Measurements from ENCODE around the gene GDF2. TPM values are rescaled to one million over a fixed set of nuclear protein-coding genes. Genes with fewer than 3 reads are reported as not detected.

The GDF2 gene
- total and polyA plus RNA-seq, 2 experiments from 2014 or later, result 0.39 TPM; not detected in 1

DNA sequence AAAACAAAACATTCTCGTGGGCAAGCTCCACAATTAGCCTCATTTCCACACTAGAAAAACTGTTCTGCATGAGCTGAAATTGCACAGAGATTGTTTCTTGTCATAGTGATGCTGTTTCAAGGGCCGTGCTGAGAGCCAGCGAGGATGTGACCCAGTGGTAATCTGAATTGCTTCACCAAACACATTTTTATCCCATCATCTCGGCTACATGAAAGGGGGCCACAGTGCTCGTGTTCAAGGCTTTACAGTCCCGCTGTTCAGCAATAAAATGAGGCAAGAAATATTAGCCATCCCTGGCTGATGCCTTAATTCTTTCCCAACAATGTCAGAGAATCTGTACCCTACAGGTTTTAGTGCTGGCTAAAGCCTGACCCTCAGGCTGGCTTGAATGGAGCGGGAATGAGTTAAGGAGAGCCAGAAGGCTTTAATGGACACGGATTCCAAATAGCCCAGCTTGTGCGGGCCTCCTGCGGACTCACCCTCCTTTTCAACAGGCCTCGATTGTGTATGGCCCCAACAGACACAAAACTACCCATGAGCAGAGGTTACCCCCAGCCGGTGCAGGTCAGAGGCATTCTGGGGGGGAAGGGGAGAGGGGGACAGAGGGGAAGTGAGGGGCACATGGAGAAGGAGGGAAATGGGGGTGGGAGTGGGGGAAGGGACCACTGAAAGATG, 24.3 kb upstream of the GDF2 start:
- Histone ChIP-seq H3K4me3 (no peak overlapping the region), H3K4me1 (ENCODE audit: insufficient read depth) (peaks cover 8% of the 10 kb centered on the region), H3K9me2 (replicated peaks; ENCODE audit: insufficient read depth) (no peaks in the 10 kb centered on the region), H3K27me3 (peaks cover 70% of the 10 kb centered on the region), H4K20me1 (ENCODE audit: insufficient read depth, poor library complexity, severe bottlenecking) (no peaks in the 10 kb centered on the region), H2AFZ (no peak overlapping the region), H3K79me2 (no peaks in the 10 kb centered on the region), H3K27ac (no peak overlapping the region), H3K36me3 (replicated peaks; ENCODE audit: insufficient read depth, low read depth) (no peaks in the 10 kb centered on the region), H3K9me3 (ENCODE audit: low read depth) (no peaks in the 10 kb centered on the region), H3K4me2 (no peak overlapping the region)
- TF ChIP-seq CTCF (IDR thresholded peaks at IDR 0.05; ENCODE audit: poor library complexity) (no peak), EZH2phosphoT487 (IDR thresholded peaks at IDR 0.05; ENCODE audit: low read depth, severe bottlenecking, unreplicated experiment) (no peak), EZH2 (IDR thresholded peaks at IDR 0.05; ENCODE audit: borderline replicate concordance) (no peak)
- 77% methylated on average over 12 of the region's 12 CpGs for WGBS (ENCODE audit: low lambda C conversion rate, missing lambda C conversion rate)
- DNase-seq (ENCODE audit: low spot score), result no peak

DNA sequence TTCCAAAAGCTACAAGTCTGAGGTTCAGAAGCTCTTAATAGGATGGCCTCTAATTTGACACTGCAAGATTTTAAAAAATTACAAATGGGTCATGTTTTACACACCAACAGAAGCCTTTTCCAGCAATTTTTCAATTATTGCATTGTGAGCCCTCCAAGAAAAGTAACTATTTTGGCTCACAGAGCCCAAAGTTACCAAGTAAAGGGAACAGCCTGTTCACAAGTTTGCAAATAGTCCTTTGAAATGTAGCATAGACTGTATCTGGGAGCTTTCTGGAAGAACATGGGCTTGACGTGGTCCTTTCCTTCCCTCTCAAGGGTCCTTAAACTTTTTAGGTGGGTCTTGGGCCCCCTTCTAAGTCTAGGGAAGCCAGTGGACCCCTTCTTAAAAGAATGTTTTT, 23.5 kb upstream of the GDF2 start:
- 95% methylated on average over 1 of the region's 1 CpG for WGBS (ENCODE audit: low lambda C conversion rate, missing lambda C conversion rate)
- H3K79me2 ChIP-seq, result no peaks in the 10 kb centered on the region
- DNase-seq (ENCODE audit: low spot score), result no peak
- no peak overlapping the region for H3K27ac ChIP-seq
- no peaks in the 10 kb centered on the region for H3K9me2 ChIP-seq (replicated peaks; ENCODE audit: insufficient read depth)
- no peaks in the 10 kb centered on the region for H3K36me3 ChIP-seq (replicated peaks; ENCODE audit: insufficient read depth, low read depth)
- H3K9me3 ChIP-seq (ENCODE audit: low read depth), result no peaks in the 10 kb centered on the region
- H3K4me1 ChIP-seq (ENCODE audit: insufficient read depth), result peaks cover 8% of the 10 kb centered on the region
- H3K27me3 ChIP-seq, result peaks cover 75% of the 10 kb centered on the region
- no peak overlapping the region for H2AFZ ChIP-seq
- TF ChIP-seq EZH2 (IDR thresholded peaks at IDR 0.05; ENCODE audit: borderline replicate concordance) (no peak), EZH2phosphoT487 (IDR thresholded peaks at IDR 0.05; ENCODE audit: low read depth, severe bottlenecking, unreplicated experiment) (no peak), CTCF (IDR thresholded peaks at IDR 0.05; ENCODE audit: poor library complexity) (no peak)
- H3K4me3 ChIP-seq, result no peak overlapping the region
- H3K4me2 ChIP-seq, result no peak overlapping the region
- H4K20me1 ChIP-seq (ENCODE audit: insufficient read depth, poor library complexity, severe bottlenecking), result no peaks in the 10 kb centered on the region

DNA sequence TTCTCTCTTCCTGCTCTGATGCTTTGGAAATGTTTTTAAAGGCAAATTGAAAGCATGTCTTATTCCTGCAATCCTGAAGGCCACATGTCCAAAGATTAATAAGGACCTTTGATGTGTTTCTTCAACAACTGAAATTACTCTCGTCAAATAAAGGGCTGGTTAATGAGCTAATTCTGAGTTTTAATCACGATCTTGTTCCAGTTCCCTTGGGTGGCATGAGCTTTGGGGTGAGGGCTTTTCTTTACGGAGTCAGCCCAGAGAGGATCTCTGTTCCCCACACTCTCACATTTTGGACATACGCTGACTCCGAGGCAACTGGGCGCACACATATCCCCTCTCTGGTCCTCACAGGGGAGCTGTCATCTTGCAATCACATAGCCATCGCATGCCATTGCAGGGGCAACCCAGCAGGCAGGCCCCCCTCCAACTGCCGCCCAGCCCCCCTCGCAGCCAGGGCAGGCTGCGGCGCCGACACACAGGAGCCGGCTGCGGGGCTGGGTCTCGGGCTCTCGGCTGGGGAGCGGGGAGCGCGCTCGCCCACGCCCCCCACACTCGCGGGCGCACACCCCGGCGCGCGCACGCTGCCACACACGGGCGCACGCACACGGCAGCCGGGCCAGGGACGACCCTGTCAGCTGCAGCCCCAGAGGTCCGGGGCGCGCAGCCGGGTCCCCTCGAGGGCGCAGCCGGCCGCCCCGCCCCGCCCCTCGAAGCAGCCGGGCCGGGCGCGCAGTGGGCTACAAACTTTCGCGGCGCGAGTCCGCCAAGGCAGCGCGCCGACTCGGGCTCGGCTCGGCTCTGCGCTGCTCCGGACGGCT, 22.4 kb upstream of the GDF2 start, which contains the start of gene GDF10:
Gene GDF10 (plus strand): TSS at position 587 of the 818 bp plus-strand sequence. CDS start 455 bp downstream, outside the sequence.
- Histone ChIP-seq H3K79me2 (no peaks in the 10 kb centered on the region), H3K9me3 (ENCODE audit: low read depth) (no peaks in the 10 kb centered on the region), H2AFZ (peak within 1 kb of the TSS; percentile 16), H4K20me1 (ENCODE audit: insufficient read depth, poor library complexity, severe bottlenecking) (no peaks in the 10 kb centered on the region), H3K27ac (no peak within 1 kb of the TSS), H3K9me2 (replicated peaks; ENCODE audit: insufficient read depth) (no peaks in the 10 kb centered on the region), H3K36me3 (replicated peaks; ENCODE audit: insufficient read depth, low read depth) (no peaks in the 10 kb centered on the region), H3K4me2 (peak within 1 kb of the TSS; percentile 97), H3K27me3 (peaks cover 72% of the 10 kb centered on the region), H3K4me3 (peak within 1 kb of the TSS; percentile 49), H3K4me1 (ENCODE audit: insufficient read depth) (peaks cover 8% of the 10 kb centered on the region)
- DNase-seq (ENCODE audit: low spot score), result no peak
- TF ChIP-seq EZH2phosphoT487 (IDR thresholded peaks at IDR 0.05; ENCODE audit: low read depth, severe bottlenecking, unreplicated experiment) (no peak), EZH2 (IDR thresholded peaks at IDR 0.05; ENCODE audit: borderline replicate concordance) (peak; percentile 29)
- 11% methylated on average over 29 of the region's 64 CpGs for WGBS (ENCODE audit: low lambda C conversion rate, missing lambda C conversion rate)
